Heart left ventricle (tissue), 16 donors: Measurements from ENCODE around the gene TCL1A. TPM values are rescaled to one million over a fixed set of nuclear protein-coding genes. Genes with fewer than 3 reads are reported as not detected.

Experiments used
- ATAC-seq, 4 donors: fragments of 200-7000 bp; cut with Tn5 transposase; one replicate each; pipeline ENCODE4 v1.9.1; 2020 to 2022; ENCODE audit warnings: moderate library complexity in 4 of 4, mild to moderate bottlenecking in 3 of 4, moderate number of reproducible peaks in 1 of 4
- DNase-seq, 5 donors: peaks; one replicate each; pipeline ENCODE4 v3.0.0-alpha.2; 2020
- H3K27ac ChIP-seq, 12 donors: fragments of 200-600 bp; sonication (generic) in 4 of 12; one replicate each; pipeline versions ENCODE4 v1.5.0 to v1.8.0; 2016 to 2022; ENCODE audit warnings: mild to moderate bottlenecking in 2 of 12
- H3K27me3 ChIP-seq, 9 donors: fragments of 200-600 bp; sonication (generic) in 2 of 9; one replicate each; pipeline versions ENCODE4 v1.5.1 to v1.8.0; 2016 to 2022; ENCODE audit warnings: mild to moderate bottlenecking in 3 of 9
- H3K36me3 ChIP-seq, 9 donors: fragments of 200-600 bp; sonication (generic) in 2 of 9; one replicate each; pipeline versions ENCODE4 v1.5.0 to v1.8.0; 2018 to 2022; ENCODE audit warnings: mild to moderate bottlenecking in 2 of 9
- H3K4me1 ChIP-seq, 12 donors: fragments of 200-600 bp; sonication (generic) in 4 of 12; one replicate each; pipeline versions ENCODE4 v1.5.0 to v1.8.0; 2016 to 2022; ENCODE audit warnings: mild to moderate bottlenecking in 3 of 12
- H3K4me3 ChIP-seq, 12 donors: fragments of 200-600 bp; sonication (generic) in 4 of 12; one replicate each; pipeline versions ENCODE4 v1.5.0 to v1.8.0; 2017 to 2022; ENCODE audit warnings: mild to moderate bottlenecking in 9 of 12, moderate library complexity in 4 of 12
- H3K9me3 ChIP-seq, 12 donors: fragments of 200-600 bp; sonication (generic) in 4 of 12; one replicate each; pipeline versions ENCODE4 v1.5.0 to v1.8.0; 2016 to 2022; ENCODE audit warnings: mild to moderate bottlenecking in 1 of 12
- CTCF ChIP-seq, 12 donors: fragments of 200-600 bp; sonication (generic) in 4 of 12; IDR thresholded peaks; one replicate each; pipeline versions ENCODE4 v1.5.0 to v1.8.0; 2018 to 2022; ENCODE audit warnings: antibody characterized with exemption in 12 of 12, mild to moderate bottlenecking in 5 of 12
- POLR2A ChIP-seq, 2 donors: fragments of 450-650 bp; IDR thresholded peaks; one replicate each; pipeline ENCODE4 v1.6.1; 2017; ENCODE audit warnings: antibody characterized with exemption in 2 of 2, mild to moderate bottlenecking in 2 of 2, moderate library complexity in 2 of 2
- WGBS, 4 donors: extraction: QIAGEN DNeasy Blood & Tissue Kit in 2 of 4; methylation state at CpG; one replicate each; pipeline versions ENCODE4 v1.1.5 to v1.1.7; 2013 to 2018; 5-methylcytosine and 5-hydroxymethylcytosine counted together
- intact Hi-C, 10 donors: fragments of 100-400 bp; cut with DNase I; formaldehyde crosslinking; loops; one replicate each; pipeline versions ENCODE4 v1.11.1 to v1.14.2; 2022
- polyA plus RNA-seq, 2 donors: library from polyadenylated mRNA; stranded (reverse); fragments of 200-250 nt; gene quantifications; one replicate each; pipeline ENCODE4 v1.2.3, GENCODE V29; 2013
- total RNA-seq, 9 donors: library from RNA; depleted of rRNA in 2 of 9; stranded (reverse); fragments of >200 nt in 2 of 9; fragmentation: NEBNext Ultra II Directional in 3 of 9; extraction: Animal tissue kit (Norgen Biotek cat#: 25700) in 3 of 9; gene quantifications; one replicate each; pipeline versions ENCODE4 v1.1.0 to v1.2.4, GENCODE V29; 2016 to 2023
- donor health status: ischemic (EF 13 %, LVEDD 7.1; RV severe dilation, severe dysfunction).
- donor health status: healthy with polysubstance abuse.
- donor health status: DM: no; HTN: yes; CAD: no.
- donor health status: DM: no; HTN: no; CAD: no.
- donor health status: ischemic (EF 25% LVEDD 6.9; RV normal size, moderate dysfunction).
- donor health status: ischemic (EF 25% LVEDD 5.7; RV mildly dilated, moderate dysfunction).
- donor health status: healthy.
- donor health status: DM: yes; HTN: yes; CAD: no.
- donor health status: ischemic (EF 35%, LVEDD 5.7; RV mildly dilated, moderate dysfunction).
- donor health status: nonischemic (EF 11% LVEDD 7.7; RV severe dilation, severe dysfunction).
- donor health status: DM: yes; HTN: yes; CAD: no.
- donor health status: PGD.
- donor health status: ischemic (EF 29% LVEDD 5.4; RV normal size, mild dysfunction).
- donor health status: nonischemic (EF 23%, LVEDD 6.1; RV moderate dilation, normal function).

The TCL1A gene
- total and polyA plus RNA-seq, 11 donors: 0.26 TPM; not detected in 10

- no peak for DNase-seq
- H3K27ac ChIP-seq: no peak overlapping the region
- no peak for ATAC-seq
- intact Hi-C loops: no loop called here
- H3K4me1 ChIP-seq: no peaks in the 10 kb centered on the region
- TF ChIP-seq CTCF (IDR thresholded peaks at IDR 0.05) (no peak), POLR2A (IDR thresholded peaks at IDR 0.05) (no peak)
- no peaks in the 10 kb centered on the region for H3K36me3 ChIP-seq
- WGBS, 4 donors: 21 to 47% (median 27%) methylated on average over 4 of the region's 4 CpGs
- no peaks in the 10 kb centered on the region for H3K9me3 ChIP-seq
- H3K4me3 ChIP-seq: no peak overlapping the region
- H3K27me3 ChIP-seq: peaks cover 0 to 51% (median 19%) of the 10 kb centered on the region in 9 donors
These were observed 12.1 kb downstream of the TCL1A start for GRCh38 chr14:95701846-95702221.

DNA sequence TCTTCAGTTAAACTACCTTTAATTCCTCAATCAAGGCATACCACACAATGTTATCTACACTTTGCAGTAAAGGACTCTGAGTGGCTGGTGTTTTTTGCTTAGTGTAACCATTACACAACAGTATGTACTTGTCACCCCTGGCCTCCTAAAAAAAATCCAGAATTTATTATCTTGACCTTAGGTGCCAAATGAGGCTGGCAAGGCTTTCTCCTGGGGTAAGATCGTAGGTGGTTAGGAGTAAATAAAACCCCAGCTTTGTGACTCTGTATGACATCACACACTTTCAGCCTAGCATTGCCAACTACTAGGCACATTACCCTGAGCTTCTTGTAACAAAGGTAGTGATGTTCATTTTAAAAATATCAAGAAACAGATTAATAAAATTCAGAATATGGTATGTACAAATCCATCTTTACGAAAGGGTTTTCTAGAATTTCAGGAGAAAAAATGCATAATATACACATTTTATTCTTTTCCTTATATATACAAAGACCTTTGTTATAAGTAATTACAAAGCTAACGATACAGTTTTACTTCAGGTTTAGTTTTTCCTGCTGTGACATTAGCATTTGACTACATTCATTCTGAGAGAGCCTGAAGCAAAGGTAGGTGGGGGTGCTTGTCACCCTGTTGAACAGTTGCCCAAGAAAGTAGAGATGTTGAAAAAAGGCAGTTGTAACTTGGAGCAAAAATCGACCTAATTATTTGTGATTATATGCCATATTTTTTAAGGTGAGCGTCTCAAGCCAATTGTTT is 13.5 kb downstream of the TCL1A start:
- no peak overlapping the region for H3K27ac ChIP-seq

DNA sequence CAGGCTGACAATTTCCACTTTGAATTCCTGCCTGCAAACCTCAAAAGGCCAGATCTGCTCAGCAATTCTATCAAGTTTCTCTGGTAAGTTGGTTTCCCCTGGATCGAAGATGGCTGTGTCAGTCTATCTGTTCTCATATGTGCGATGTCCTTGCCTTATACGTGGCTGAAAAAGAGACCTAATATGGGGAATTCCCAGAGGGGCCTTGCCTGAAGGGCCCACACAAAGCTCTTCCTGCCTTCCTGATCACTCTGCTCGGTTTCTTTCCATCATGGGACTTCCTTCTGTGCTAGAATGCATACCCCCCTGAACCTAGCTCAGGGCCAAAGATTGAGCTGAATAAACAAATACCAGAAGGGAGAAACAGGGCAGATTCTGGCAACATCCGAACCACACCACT is 14.5 kb downstream of the TCL1A start:
- 43 to 57% (median 50%) methylated on average over 5 of the region's 5 CpGs for WGBS, 4 donors
- TF ChIP-seq CTCF (IDR thresholded peaks at IDR 0.05) (no peak), POLR2A (IDR thresholded peaks at IDR 0.05) (no peak)
- H3K27ac ChIP-seq: no peak overlapping the region
- intact Hi-C loops: loop anchor here in 1 of 10 donors (2.0 kb wide), 1 partner anchor 49 kb away; no protein-coding TSS in a partner anchor
- H3K4me1 ChIP-seq: no peaks in the 10 kb centered on the region
- ATAC-seq (no peak), DNase-seq (no peak)
- H3K27me3 ChIP-seq: peaks cover 0 to 60% (median 22%) of the 10 kb centered on the region in 9 donors
- no peak overlapping the region for H3K4me3 ChIP-seq
- H3K36me3 ChIP-seq: no peaks in the 10 kb centered on the region
- H3K9me3 ChIP-seq: no peaks in the 10 kb centered on the region

More for the DNA sequence above, 13.5 kb downstream of the TCL1A start:
- peaks cover 0 to 60% (median 22%) of the 10 kb centered on the region in 9 donors for H3K27me3 ChIP-seq
- ATAC-seq: no peak
- H3K9me3 ChIP-seq: no peaks in the 10 kb centered on the region
- WGBS, 4 donors: 45 to 52% (median 51%) methylated on average over 5 of the region's 5 CpGs
- intact Hi-C loops: no loop called here
- DNase-seq: no peak
- no peak for TF ChIP-seq POLR2A (IDR thresholded peaks at IDR 0.05)
- no peak for TF ChIP-seq CTCF (IDR thresholded peaks at IDR 0.05)
- no peak overlapping the region for H3K4me3 ChIP-seq
- H3K4me1 ChIP-seq: no peaks in the 10 kb centered on the region
- no peaks in the 10 kb centered on the region for H3K36me3 ChIP-seq

- no peaks in the 10 kb centered on the region for H3K36me3 ChIP-seq
- no peak for ATAC-seq
- H3K27ac ChIP-seq: no peak overlapping the region
- H3K4me1 ChIP-seq: no peaks in the 10 kb centered on the region
- DNase-seq: no peak
- no peak overlapping the region for H3K4me3 ChIP-seq
- H3K9me3 ChIP-seq: no peaks in the 10 kb centered on the region
- H3K27me3 ChIP-seq: peaks cover 0 to 53% (median 24%) of the 10 kb centered on the region in 9 donors
- intact Hi-C loops: loop anchor here in 1 of 10 donors (2.0 kb wide), 1 partner anchor 51 kb away; no protein-coding TSS in a partner anchor
- TF ChIP-seq POLR2A (IDR thresholded peaks at IDR 0.05) (no peak), CTCF (IDR thresholded peaks at IDR 0.05) (no peak)
These were observed 15.6 kb downstream of the TCL1A start for GRCh38 chr14:95698287-95698686.
